Thoracic aorta (tissue), 2 donors: ENCODE data around the gene C11orf21. TPM values are rescaled to one million over a fixed set of nuclear protein-coding genes. Genes with fewer than 3 reads are reported as not detected.

Source experiments
- ATAC-seq: fragments of 150-250 bp; one replicate; pipeline ENCODE4 v1.8.0; 2017; ENCODE audit warnings: low read depth; ENCODE audit not compliant: insufficient number of reproducible peaks, low FRiP score
- DNase-seq: peaks from one replicate; pipeline ENCODE4 v3.0.0-alpha.2; 2020; ENCODE audit warnings: low spot score
- H3K27ac ChIP-seq, 2 donors: fragments of 200-600 bp; sonication (generic); 1 replicate in 1 of 2; 2 replicates in 1 of 2; pipeline ENCODE4 v1.5.1; 2016; ENCODE audit warnings: mild to moderate bottlenecking in 2 of 2, moderate library complexity in 2 of 2
- H3K27me3 ChIP-seq: fragments of 200-600 bp; sonication (generic); replicated peaks from 2 replicates; pipeline ENCODE4 v1.6.0; 2016; ENCODE audit warnings: mild to moderate bottlenecking; ENCODE audit not compliant: insufficient read depth
- H3K36me3 ChIP-seq: fragments of 200-600 bp; sonication (generic); one replicate; pipeline ENCODE4 v1.5.1; 2016
- H3K4me1 ChIP-seq, 2 donors: fragments of 200-600 bp; sonication (generic); 1 replicate in 1 of 2; 2 replicates in 1 of 2; pipeline versions ENCODE4 v1.5.1 to v1.6.0; 2016; ENCODE audit warnings: low read depth in 2 of 2, mild to moderate bottlenecking in 1 of 2; ENCODE audit not compliant: control insufficient read depth in 1 of 2
- H3K4me3 ChIP-seq: fragments of 200-600 bp; sonication (generic); 2 replicates; pipeline ENCODE4 v1.5.1; 2016; ENCODE audit warnings: mild to moderate bottlenecking
- H3K9me3 ChIP-seq: fragments of 200-600 bp; sonication (generic); 2 replicates; pipeline ENCODE4 v1.5.1; 2016
- total RNA-seq, 2 donors: library from RNA; depleted of rRNA; stranded (reverse); fragments of >200 nt; gene quantifications; one replicate each; pipeline versions ENCODE4 v1.1.0 to v1.2.3, GENCODE V29; 2016
- TF ChIP-seq, protein P1 (sequence below): fragments of 200-600 bp; sonication (generic); IDR thresholded peaks from one replicate; pipeline ENCODE4 v1.5.1; 2019; ENCODE audit warnings: antibody characterized with exemption

Gene C11orf21
- total RNA-seq, 2 donors from 2014 or later, result 1.1 to 4.3 TPM

DNA sequence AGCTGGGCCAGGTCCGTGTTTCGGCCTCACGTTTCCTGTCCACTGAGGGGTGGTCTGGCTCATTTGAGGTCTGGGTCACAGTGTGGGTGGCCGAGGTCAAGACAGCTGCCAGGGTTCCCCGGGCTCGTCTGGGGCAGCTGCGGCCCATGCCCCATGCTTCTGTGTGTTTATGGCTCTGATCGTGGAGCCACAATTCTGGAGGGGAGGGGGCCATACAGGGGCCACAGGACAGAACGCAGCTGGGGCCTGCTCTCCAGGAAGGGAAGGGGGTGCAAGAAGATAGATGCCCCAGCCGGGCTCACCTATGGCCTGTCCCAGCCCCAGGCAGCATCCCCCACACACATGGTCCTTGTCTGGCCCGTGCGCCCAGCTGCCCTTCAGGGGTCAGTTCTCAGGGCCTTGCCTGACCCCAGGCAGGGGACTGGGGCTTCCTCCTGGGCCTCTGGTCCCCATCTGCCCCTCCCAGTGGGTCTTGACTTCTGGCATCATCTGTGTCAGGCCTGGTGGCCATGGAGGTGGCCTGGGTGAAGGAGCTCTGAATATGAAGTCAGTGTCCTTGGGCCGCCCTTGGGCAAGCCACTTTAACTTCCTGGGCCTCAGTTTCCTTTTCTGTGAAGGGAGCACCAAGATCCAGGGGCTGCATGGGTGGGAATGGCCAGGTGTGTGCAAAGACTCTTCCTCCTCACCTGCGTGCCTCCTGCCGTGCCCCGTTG, 8.5 kb upstream of the C11orf21 start:
- TF ChIP-seq, protein P1, sequence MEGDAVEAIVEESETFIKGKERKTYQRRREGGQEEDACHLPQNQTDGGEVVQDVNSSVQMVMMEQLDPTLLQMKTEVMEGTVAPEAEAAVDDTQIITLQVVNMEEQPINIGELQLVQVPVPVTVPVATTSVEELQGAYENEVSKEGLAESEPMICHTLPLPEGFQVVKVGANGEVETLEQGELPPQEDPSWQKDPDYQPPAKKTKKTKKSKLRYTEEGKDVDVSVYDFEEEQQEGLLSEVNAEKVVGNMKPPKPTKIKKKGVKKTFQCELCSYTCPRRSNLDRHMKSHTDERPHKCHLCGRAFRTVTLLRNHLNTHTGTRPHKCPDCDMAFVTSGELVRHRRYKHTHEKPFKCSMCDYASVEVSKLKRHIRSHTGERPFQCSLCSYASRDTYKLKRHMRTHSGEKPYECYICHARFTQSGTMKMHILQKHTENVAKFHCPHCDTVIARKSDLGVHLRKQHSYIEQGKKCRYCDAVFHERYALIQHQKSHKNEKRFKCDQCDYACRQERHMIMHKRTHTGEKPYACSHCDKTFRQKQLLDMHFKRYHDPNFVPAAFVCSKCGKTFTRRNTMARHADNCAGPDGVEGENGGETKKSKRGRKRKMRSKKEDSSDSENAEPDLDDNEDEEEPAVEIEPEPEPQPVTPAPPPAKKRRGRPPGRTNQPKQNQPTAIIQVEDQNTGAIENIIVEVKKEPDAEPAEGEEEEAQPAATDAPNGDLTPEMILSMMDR, result no peak
- Histone ChIP-seq H3K27ac (no peak overlapping the region), H3K36me3 (no peaks in the 10 kb centered on the region), H3K4me3 (no peak overlapping the region), H3K9me3 (no peaks in the 10 kb centered on the region), H3K4me1 (peaks cover 32 to 56% of the 10 kb centered on the region in 2 donors), H3K27me3 (no peaks in the 10 kb centered on the region)
- DNase-seq (no peak), ATAC-seq (no peak)

DNA sequence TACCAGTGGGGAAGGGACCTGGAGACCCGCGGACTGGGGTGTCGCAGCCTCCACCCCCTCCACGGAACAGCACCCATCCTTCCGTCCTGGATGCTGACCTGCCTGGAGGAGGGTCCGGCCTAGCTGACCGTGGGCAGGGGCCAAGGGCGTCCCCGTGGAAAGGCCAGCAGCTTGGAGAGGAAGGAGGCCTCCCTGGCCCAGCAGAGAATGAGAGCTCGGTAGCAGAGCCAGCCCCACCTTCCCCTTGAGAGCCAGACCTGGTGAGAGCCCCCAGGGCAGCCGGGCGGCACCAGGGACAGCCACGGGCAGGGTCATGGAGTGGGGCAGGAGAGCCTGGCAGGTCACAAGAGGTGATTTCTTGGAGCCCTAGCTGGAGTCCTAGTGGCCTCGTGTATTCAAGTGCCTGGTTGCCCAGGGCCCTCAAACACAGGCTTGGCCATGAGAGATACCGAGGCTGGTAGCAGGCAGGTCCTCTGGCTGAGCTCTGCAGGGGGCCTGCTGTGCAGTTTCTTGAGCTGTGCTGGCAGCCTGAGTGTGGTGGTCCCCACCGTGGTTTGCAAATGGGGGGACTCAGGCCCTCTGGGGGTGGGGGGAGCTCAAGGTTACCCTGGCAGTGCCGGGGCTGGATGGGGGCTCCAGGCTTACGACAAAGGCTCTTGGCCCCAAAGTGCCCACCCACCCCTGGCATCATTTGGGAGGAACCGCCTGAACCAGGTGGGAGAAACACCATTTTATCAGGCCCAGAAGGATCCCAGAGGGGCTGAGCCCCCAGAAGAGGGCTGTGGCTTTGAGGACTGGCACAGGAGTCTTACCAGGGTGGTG, 7.7 kb upstream of the C11orf21 start:
- ATAC-seq, result no peak
- no peaks in the 10 kb centered on the region for H3K9me3 ChIP-seq
- TF ChIP-seq, protein P1, result no peak
- no peaks in the 10 kb centered on the region for H3K36me3 ChIP-seq
- no peaks in the 10 kb centered on the region for H3K27me3 ChIP-seq
- H3K4me3 ChIP-seq, result no peak overlapping the region
- peaks cover 34 to 58% of the 10 kb centered on the region in 2 donors for H3K4me1 ChIP-seq
- no peak for DNase-seq
- H3K27ac ChIP-seq, result no peak overlapping the region

DNA sequence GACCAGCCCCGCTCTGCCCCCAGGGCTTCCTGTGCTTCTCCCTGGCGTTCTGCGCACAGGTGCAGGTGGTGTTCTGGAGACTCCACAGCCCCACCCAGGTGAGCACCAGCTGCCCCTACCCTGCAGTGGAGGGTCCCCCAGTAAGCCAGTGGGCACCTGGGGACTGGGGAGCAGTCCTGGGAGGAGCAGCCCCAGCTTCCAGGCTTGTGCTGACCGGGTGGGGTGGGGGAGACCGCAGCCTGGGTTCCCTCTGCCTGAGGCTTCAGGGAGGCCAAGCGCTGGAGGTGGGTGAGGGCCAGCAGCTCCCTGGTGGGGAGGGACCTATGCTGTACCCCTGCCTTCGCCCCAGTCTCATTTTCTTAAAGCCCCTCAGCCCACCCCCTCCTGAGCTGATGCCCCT, 7.0 kb upstream of the C11orf21 start:
- DNase-seq (no peak), ATAC-seq (no peak)
- peaks cover 30 to 58% of the 10 kb centered on the region in 2 donors for H3K4me1 ChIP-seq
- H3K27ac ChIP-seq, result no peak overlapping the region
- no peaks in the 10 kb centered on the region for H3K36me3 ChIP-seq
- no peaks in the 10 kb centered on the region for H3K9me3 ChIP-seq
- H3K4me3 ChIP-seq, result no peak overlapping the region
- H3K27me3 ChIP-seq, result no peaks in the 10 kb centered on the region
- TF ChIP-seq, protein P1, result no peak

DNA sequence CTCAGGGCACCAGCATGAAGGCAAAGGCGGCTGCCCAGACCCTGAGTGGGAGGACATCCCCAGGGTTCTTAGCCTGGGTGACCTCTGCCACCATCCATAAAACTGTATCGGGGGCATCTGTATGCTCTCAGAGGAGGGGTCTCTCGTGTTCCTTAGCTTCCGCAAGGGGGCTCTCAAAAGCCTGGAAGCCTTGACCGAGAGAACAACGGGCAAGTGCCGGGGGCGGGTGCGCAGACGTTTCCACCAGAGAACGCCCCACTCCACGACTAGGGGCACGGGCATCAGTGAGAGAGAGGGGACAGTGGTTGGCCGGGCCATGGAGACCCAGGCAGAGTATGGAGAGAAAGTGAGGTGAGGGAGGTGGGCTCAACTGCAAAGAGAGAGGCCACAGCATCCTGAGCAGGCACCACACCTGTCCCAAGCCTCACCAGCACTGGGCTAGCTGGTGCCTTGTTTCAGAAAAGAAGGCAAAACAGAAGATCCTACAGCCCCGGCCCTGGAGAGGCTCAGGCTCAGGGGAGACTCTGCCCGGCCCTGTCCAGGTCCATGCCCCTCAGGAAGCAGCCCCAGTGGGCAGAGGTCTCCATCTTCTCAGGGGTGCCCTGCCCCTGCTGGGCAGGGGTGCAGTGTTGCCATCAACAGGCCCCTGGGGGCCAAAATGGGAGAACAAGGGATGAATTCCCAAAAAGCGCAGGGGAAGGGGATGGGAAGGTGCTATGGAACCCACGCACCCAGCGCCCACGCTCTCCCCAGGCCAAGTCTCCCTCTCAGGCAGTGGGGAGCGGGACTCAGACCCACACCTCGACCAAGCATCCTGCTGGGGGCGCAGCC, 6.0 kb upstream of the C11orf21 start:
- DNase-seq, result no peak
- TF ChIP-seq, protein P1, result no peak
- peaks cover 38 to 58% of the 10 kb centered on the region in 2 donors for H3K4me1 ChIP-seq

More for the DNA sequence above, 6.0 kb upstream of the C11orf21 start:
- Histone ChIP-seq H3K36me3 (no peaks in the 10 kb centered on the region), H3K4me3 (no peak overlapping the region), H3K27me3 (no peaks in the 10 kb centered on the region), H3K27ac (peak overlapping the region in 1 of 2 donors; percentile 14), H3K9me3 (no peaks in the 10 kb centered on the region)
- ATAC-seq, result no peak
